Neural crest cell (in vitro differentiated cells): ENCODE measurements around the gene RAD17. TPM values are rescaled to one million over a fixed set of nuclear protein-coding genes. Genes with fewer than 3 reads are reported as not detected.
"Not testable (repeated sequence)": the region's sequence is repeated elsewhere in the genome, so short reads cannot be mapped to it uniquely, and the experiment has no call there.

Source experiments
- DNase-seq: peaks from one replicate; pipeline ENCODE4 v3.0.0; 2021; ENCODE audit warnings: low read depth, mixed read lengths, low spot score
- H3K27ac Mint-ChIP-seq: one replicate; pipeline ENCODE4 v1.8.0; 2021; ENCODE audit warnings: mild to moderate bottlenecking, mixed read lengths; ENCODE audit not compliant: unreplicated experiment
- H3K27me3 Mint-ChIP-seq: 2 replicates; pipeline ENCODE4 v1.8.0; 2021; ENCODE audit warnings: low read depth, mild to moderate bottlenecking, mixed read lengths
- H3K36me3 Mint-ChIP-seq: 2 replicates; pipeline ENCODE4 v1.8.0; 2021; ENCODE audit warnings: low read depth, mild to moderate bottlenecking, mixed read lengths
- H3K4me1 Mint-ChIP-seq: 2 replicates; pipeline ENCODE4 v1.8.0; 2021; ENCODE audit warnings: mixed read lengths
- H3K4me3 Mint-ChIP-seq: one replicate; pipeline ENCODE4 v1.8.0; 2021; ENCODE audit warnings: mild to moderate bottlenecking, mixed read lengths
- H3K9me3 Mint-ChIP-seq: 2 replicates; pipeline ENCODE4 v1.8.0; 2021; ENCODE audit warnings: mixed read lengths
- CTCF ChIP-seq: fragments of 200-600 bp; sonication (generic); conservative IDR thresholded peaks from 2 replicates; pipeline ENCODE4 v1.5.0; 2021; ENCODE audit warnings: antibody characterized with exemption, mild to moderate bottlenecking
- total RNA-seq: library from RNA; stranded (reverse); gene quantifications from 2 replicates; pipeline ENCODE4 v1.2.1, GENCODE V29; 2021

Gene RAD17
- total RNA-seq, 1 donor from 2014 or later, result 30.1 TPM

DNA sequence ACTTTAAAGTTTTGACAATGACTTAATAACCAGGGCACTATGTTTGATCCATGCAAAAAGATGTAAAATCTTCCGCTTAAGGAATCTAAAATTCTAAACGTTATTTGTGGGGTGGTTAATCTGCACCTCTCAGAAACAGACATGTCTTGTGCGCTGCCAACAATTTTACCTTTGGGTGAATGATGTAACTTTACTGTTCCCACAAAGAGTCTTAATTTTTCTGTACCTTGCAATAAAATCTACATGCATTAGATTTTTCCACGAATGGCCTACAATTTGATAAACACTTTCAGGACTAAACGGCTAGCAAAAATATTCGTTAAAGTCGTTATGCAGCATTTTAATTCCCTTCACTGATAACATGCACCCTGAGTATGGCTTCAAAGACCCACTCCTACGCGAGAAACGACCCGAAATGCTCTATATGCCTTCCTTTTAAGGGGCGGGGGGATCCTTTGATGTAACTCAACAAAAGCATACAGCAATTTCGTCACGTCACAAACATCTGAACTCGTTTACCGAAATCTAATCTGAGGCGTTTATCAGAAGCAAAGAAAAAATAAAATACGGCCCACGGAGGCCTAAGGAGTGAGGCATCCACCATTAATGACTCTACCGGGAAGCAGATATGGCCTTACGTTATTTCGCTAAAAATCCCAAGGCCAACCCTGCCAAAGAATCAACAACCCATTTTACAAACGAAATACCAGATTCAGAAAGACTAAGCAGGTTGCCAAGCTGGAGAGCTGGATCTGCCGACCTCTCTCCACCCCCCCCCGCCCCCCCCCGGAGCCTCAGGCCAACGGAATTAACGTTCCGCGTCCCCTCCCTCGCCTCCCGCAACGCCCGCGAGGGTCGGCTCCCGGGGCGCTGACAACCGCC, 919 bp upstream of the RAD17 start:
- Mint-ChIP-seq H3K4me1 (peaks cover 36% of the 10 kb centered on the region), H3K27me3 (no peaks in the 10 kb centered on the region), H3K36me3 (peaks cover 4% of the 10 kb centered on the region), H3K9me3 (no peaks in the 10 kb centered on the region), H3K4me3 (peak overlapping the region; percentile 99), H3K27ac (peak overlapping the region; percentile 99)
- no peak for DNase-seq
- no peak for TF ChIP-seq CTCF

- Mint-ChIP-seq H3K4me3 (peak overlapping the region; percentile 94), H3K4me1 (peaks cover 36% of the 10 kb centered on the region)
These were observed 717 bp downstream of the RAD17 start for GRCh38 chr5:69370335-69370734.

GRCh38 chr5:69372394-69372793, 2.8 kb downstream of the RAD17 start:
- H3K27ac Mint-ChIP-seq, result no peak overlapping the region
- peaks cover 6% of the 10 kb centered on the region for H3K36me3 Mint-ChIP-seq
- no peaks in the 10 kb centered on the region for H3K27me3 Mint-ChIP-seq
- DNase-seq, result no peak
- H3K9me3 Mint-ChIP-seq, result no peaks in the 10 kb centered on the region
- H3K4me3 Mint-ChIP-seq, result peak overlapping the region; percentile 78
- TF ChIP-seq CTCF, result no peak
- peaks cover 31% of the 10 kb centered on the region for H3K4me1 Mint-ChIP-seq

More at GRCh38 chr5:69370335-69370734, 717 bp downstream of the RAD17 start:
- H3K36me3 Mint-ChIP-seq, DNase-seq, H3K27me3 Mint-ChIP-seq, H3K9me3 Mint-ChIP-seq: not testable (repeated sequence)
- peak overlapping the region; percentile 100 for H3K27ac Mint-ChIP-seq

- Mint-ChIP-seq H3K27ac (no peak overlapping the region), H3K27me3 (no peaks in the 10 kb centered on the region), H3K36me3 (peaks cover 6% of the 10 kb centered on the region), H3K4me3 (no peak overlapping the region), H3K9me3 (no peaks in the 10 kb centered on the region), H3K4me1 (peaks cover 18% of the 10 kb centered on the region)
- TF ChIP-seq CTCF, result no peak
- no peak for DNase-seq
These were observed 5.4 kb downstream of the RAD17 start for GRCh38 chr5:69374911-69375446.

DNA sequence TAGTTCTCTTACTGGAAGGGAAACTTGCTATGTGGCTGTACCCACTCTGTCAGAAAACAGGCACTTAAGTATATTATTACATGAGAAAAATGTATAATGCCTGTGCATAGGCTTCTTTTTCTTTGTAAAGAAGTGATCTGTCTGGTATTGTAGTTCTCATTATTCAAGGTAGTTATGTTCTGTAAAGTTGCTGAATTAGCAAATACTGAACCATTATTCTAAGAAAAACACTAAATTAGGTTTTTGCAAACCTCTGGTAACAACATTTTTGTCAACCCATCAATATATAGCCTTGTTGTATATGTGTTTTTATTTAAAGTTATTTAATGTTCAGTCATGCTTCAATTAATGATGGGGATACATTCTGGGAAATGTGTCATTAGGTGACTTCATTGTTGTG, 8.8 kb downstream of the RAD17 start:
- H3K9me3 Mint-ChIP-seq, result no peaks in the 10 kb centered on the region
- DNase-seq, result no peak
- H3K27ac Mint-ChIP-seq, result no peak overlapping the region
- no peaks in the 10 kb centered on the region for H3K27me3 Mint-ChIP-seq
- H3K36me3 Mint-ChIP-seq, result peaks cover 6% of the 10 kb centered on the region
- H3K4me3 Mint-ChIP-seq, result no peak overlapping the region
- TF ChIP-seq CTCF, result no peak
- H3K4me1 Mint-ChIP-seq, result no peaks in the 10 kb centered on the region

- no peak for TF ChIP-seq CTCF
- Mint-ChIP-seq H3K27me3 (no peaks in the 10 kb centered on the region), H3K9me3 (no peaks in the 10 kb centered on the region), H3K4me1 (no peaks in the 10 kb centered on the region), H3K27ac (no peak overlapping the region), H3K36me3 (peaks cover 17% of the 10 kb centered on the region), H3K4me3 (no peak overlapping the region)
- no peak for DNase-seq
These were observed 35.2 kb downstream of the RAD17 start for GRCh38 chr5:69404659-69405330.
